Immature natural killer cell (primary cell): Measurements from ENCODE around the gene PTGES3. TPM values are rescaled to one million over a fixed set of nuclear protein-coding genes. Genes with fewer than 3 reads are reported as not detected.
"Not testable (repeated sequence)": the region's sequence is repeated elsewhere in the genome, so short reads cannot be mapped to it uniquely, and the experiment has no call there.

Source experiments
- DNase-seq, 3 donors: peaks; one replicate each; pipeline ENCODE4 v3.0.0; 2022; ENCODE audit warnings: mixed read lengths in 1 of 3
- H3K27ac Mint-ChIP-seq, 6 donors: one replicate each; pipeline ENCODE4 v1.8.0; 2020; ENCODE audit warnings: mixed read lengths in 6 of 6, mild to moderate bottlenecking in 5 of 6, inconsistent platforms in 4 of 6, moderate library complexity in 3 of 6
- H3K27me3 Mint-ChIP-seq, 3 donors: one replicate each; pipeline ENCODE4 v1.8.0; 2020 to 2021; ENCODE audit warnings: low read depth in 3 of 3, mild to moderate bottlenecking in 3 of 3, mixed read lengths in 3 of 3, moderate library complexity in 3 of 3, inconsistent platforms in 1 of 3
- H3K36me3 Mint-ChIP-seq, 3 donors: one replicate each; pipeline ENCODE4 v1.8.0; 2020; ENCODE audit warnings: mixed read lengths in 3 of 3, inconsistent platforms in 2 of 3, mild to moderate bottlenecking in 2 of 3
- H3K4me1 Mint-ChIP-seq, 2 donors: one replicate each; pipeline ENCODE4 v1.8.0; 2020; ENCODE audit warnings: inconsistent platforms in 2 of 2, mild to moderate bottlenecking in 2 of 2, mixed read lengths in 2 of 2, moderate library complexity in 1 of 2
- H3K4me3 Mint-ChIP-seq, 5 donors: one replicate each; pipeline ENCODE4 v1.8.0; 2020; ENCODE audit warnings: mild to moderate bottlenecking in 5 of 5, mixed read lengths in 5 of 5, inconsistent platforms in 3 of 5, moderate library complexity in 3 of 5
- H3K9me3 Mint-ChIP-seq, 6 donors: one replicate each; pipeline ENCODE4 v1.8.0; 2020; ENCODE audit warnings: mild to moderate bottlenecking in 6 of 6, mixed read lengths in 6 of 6, inconsistent platforms in 4 of 6, moderate library complexity in 3 of 6
- polyA plus RNA-seq, 3 donors: library from polyadenylated mRNA; unstranded; fragments of 300-500 nt; fragmentation: Illumina TruSeq; gene quantifications; one replicate each; pipeline ENCODE4 v1.2.3, GENCODE V29; 2021

The PTGES3 gene
- polyA plus RNA-seq = 100 to 1,000 TPM; 175 to 222 (median 180) TPM

- DNase-seq = peak; percentile 97 to 99 (median 98)
- H3K9me3 Mint-ChIP-seq = no peaks in the 10 kb centered on the region
- H3K27ac Mint-ChIP-seq = peak within 1 kb of the TSS; percentile 96 to 100 (median 99)
- H3K4me1 Mint-ChIP-seq = peaks cover 40 to 46% of the 10 kb centered on the region in 2 donors
- H3K4me3 Mint-ChIP-seq = peak within 1 kb of the TSS; percentile 98 to 100 (median 99)
- H3K36me3 Mint-ChIP-seq = peaks cover 3 to 4% (median 4%) of the 10 kb centered on the region in 3 donors
- H3K27me3 Mint-ChIP-seq = peaks cover 9 to 31% (median 29%) of the 10 kb centered on the region in 3 donors
Observed at GRCh38 chr12:56688129-56688845, at the start of gene PTGES3. PTGES3 (minus strand) TSS chr12:56688284; CDS start chr12:56687999, 285 bp downstream.

DNA sequence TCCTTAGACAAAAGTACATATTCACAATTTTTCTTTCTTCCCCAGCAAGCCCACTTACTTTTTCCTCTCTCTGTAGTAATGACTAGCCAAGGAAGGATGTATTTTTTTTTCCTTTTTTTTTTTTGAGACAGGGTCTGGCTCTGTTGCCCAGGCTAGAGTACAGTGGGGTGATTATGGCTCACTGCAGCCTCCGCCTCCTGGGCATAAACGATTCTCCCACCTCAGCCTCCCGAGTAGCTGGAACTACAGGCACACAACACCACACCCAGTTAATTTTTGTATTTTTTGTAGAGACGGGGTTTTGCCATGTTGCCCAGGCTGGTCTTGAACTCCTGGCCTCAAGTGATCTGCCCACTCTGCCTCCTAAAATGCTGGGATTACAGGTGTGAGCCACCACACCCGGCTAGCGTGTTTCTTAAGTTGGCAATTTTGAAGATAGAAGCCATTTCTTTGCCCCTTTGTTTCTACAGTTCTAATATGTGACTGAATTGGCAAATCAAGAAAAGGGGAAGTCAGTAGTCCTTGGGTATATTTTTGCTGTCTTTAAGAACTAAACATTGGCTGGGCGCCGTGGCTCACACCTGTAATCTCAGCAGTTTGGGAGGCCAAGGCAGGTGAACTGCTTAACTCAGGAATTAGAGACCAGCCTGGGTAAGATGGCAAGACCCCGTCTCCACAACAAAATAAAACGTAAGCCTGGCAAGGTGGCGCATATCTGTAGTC lies 40.2 kb upstream of the PTGES3 start:
- Mint-ChIP-seq H3K4me1 (peaks cover 30 to 31% of the 10 kb centered on the region in 2 donors), H3K9me3 (no peaks in the 10 kb centered on the region), H3K36me3 (peaks cover 0 to 14% (median 7%) of the 10 kb centered on the region in 3 donors), H3K27ac (peak overlapping the region in 1 of 6 donors; percentile 57), H3K27me3 (peaks cover 2 to 5% (median 4%) of the 10 kb centered on the region in 3 donors), H3K4me3 (no peak overlapping the region)
- no peak for DNase-seq

DNA sequence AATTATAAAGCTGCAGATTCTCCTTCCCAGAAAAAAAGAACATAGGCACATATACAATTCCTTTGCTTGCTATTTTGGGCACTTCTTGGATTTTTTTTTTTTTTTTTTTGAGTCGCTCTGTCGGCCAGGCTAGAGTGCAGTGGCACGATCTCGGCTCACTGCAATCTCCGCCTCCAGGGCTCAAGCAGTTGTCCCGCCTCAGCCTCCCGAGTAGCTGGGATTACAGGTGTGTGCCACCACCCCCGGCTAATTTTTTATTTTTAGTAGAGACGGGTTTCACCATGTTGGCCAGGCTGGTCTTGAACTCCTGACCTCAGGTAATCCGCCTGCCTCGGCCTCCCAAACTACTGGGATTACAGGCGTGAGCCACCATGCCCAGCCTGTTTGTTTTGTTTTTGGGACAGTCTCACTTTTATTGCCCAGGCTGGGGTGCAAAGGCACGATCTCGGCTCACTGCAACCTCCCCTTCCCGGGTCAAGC lies 38.2 kb upstream of the PTGES3 start:
- not testable (repeated sequence) for H3K27me3 Mint-ChIP-seq, H3K9me3 Mint-ChIP-seq, DNase-seq
- Mint-ChIP-seq H3K36me3 (peaks cover 0 to 14% (median 3%) of the 10 kb centered on the region in 3 donors), H3K27ac (peak overlapping the region; percentile 90 to 97 (median 96)), H3K4me3 (peak overlapping the region; percentile 96 to 98 (median 97)), H3K4me1 (peaks cover 50 to 52% of the 10 kb centered on the region in 2 donors)

GRCh38 chr12:56725723-56726102 lies 37.6 kb upstream of the PTGES3 start:
- Mint-ChIP-seq H3K27ac (peak overlapping the region; percentile 90 to 97 (median 96)), H3K27me3 (peaks cover 2 to 5% (median 4%) of the 10 kb centered on the region in 3 donors), H3K4me1 (peaks cover 56 to 57% of the 10 kb centered on the region in 2 donors), H3K4me3 (peak overlapping the region; percentile 96 to 98 (median 97)), H3K36me3 (peaks cover 0 to 8% (median 3%) of the 10 kb centered on the region in 3 donors), H3K9me3 (no peaks in the 10 kb centered on the region)
- no peak for DNase-seq

GRCh38 chr12:56724972-56725722 lies 37.1 kb upstream of the PTGES3 start, which contains the start of gene NACA:
NACA (minus strand) TSS chr12:56725299; CDS start chr12:56724521, 778 bp downstream.
- Mint-ChIP-seq H3K9me3 (no peaks in the 10 kb centered on the region), H3K27me3 (peaks cover 2 to 5% (median 4%) of the 10 kb centered on the region in 3 donors), H3K27ac (peak within 1 kb of the TSS; percentile 90 to 97 (median 96)), H3K4me3 (peak within 1 kb of the TSS; percentile 96 to 98 (median 97)), H3K4me1 (peaks cover 61 to 62% of the 10 kb centered on the region in 2 donors), H3K36me3 (peaks cover 2 to 8% (median 3%) of the 10 kb centered on the region in 3 donors)
- DNase-seq = peak; percentile 96 to 97 (median 97)

GRCh38 chr12:56724701-56724971 lies 36.6 kb upstream of the PTGES3 start:
- DNase-seq = no peak
- H3K27ac Mint-ChIP-seq = peak overlapping the region; percentile 90 to 97 (median 96)
- peaks cover 3 to 7% (median 5%) of the 10 kb centered on the region in 3 donors for H3K36me3 Mint-ChIP-seq
- peak overlapping the region; percentile 96 to 98 (median 97) for H3K4me3 Mint-ChIP-seq
- peaks cover 2 to 5% (median 4%) of the 10 kb centered on the region in 3 donors for H3K27me3 Mint-ChIP-seq
- peaks cover 66 to 68% of the 10 kb centered on the region in 2 donors for H3K4me1 Mint-ChIP-seq
- H3K9me3 Mint-ChIP-seq = no peaks in the 10 kb centered on the region

DNA sequence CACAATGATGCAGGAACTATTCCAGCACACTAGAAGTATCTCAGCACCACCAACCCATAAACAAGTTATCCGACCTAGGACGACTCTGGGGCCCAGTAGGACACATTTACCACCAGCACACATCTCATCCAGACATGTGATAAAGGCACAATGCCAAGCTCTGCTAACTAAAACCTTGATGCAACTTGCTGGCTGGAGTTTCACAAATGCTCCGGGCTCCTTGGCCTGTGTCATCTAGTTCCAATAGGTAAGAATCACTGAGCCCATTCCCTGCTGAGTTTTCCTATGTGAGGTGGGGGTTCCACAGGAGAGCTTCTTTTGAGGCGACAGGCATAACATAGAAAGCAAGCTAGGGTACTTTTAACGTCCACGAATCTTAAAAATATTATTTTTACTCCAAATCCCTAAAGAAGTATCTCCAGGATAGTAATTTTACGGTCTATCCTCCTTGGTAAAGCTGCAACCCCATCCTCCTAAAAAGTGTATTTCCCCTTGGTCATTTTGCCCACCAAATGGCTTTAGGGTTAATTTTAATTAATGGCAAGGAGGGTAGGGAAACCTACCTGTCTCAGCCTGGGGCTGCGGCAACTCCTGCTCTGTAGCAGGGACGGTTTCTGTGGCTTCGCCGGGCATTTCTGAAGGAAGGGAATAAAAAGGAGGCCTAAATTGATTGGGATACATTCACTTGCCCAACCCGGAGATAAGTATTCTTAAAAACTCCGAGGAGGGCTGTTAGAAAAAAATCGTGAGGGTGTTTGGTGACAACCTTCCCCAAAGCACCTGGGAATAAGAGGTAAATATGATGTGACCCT lies 36.0 kb upstream of the PTGES3 start:
- peaks cover 72 to 73% of the 10 kb centered on the region in 2 donors for H3K4me1 Mint-ChIP-seq

DNA sequence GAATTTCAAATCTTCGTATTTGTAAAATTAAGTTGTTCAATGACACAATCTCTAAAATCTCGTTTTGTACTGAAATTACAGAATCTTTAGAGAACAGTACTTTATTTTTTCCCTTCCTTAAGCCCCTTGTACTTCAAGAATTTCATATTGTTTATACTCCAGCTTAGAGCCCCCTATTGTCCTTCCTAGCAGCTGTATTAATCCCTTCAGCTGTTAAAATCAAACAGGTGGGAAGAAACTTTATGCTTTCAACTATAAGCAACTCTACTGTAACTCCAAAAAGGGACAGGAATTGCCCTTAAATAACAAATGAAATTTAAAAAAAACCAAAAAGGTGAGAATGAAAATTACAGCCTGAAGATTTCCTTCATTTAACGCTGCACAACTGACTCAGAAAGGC lies 35.3 kb upstream of the PTGES3 start:
- Mint-ChIP-seq H3K27ac (peak overlapping the region; percentile 90 to 97 (median 96)), H3K4me3 (peak overlapping the region; percentile 96 to 98 (median 97)), H3K27me3 (peaks cover 4 to 5% (median 4%) of the 10 kb centered on the region in 3 donors), H3K36me3 (peaks cover 2 to 7% (median 3%) of the 10 kb centered on the region in 3 donors), H3K9me3 (no peaks in the 10 kb centered on the region), H3K4me1 (peaks cover 78 to 79% of the 10 kb centered on the region in 2 donors)
- DNase-seq = no peak

More for the DNA sequence above, 36.0 kb upstream of the PTGES3 start:
- Mint-ChIP-seq H3K9me3 (no peaks in the 10 kb centered on the region), H3K27ac (peak overlapping the region; percentile 90 to 97 (median 96)), H3K4me3 (peak overlapping the region; percentile 96 to 98 (median 97)), H3K36me3 (peaks cover 2 to 7% (median 3%) of the 10 kb centered on the region in 3 donors), H3K27me3 (peaks cover 2 to 5% (median 4%) of the 10 kb centered on the region in 3 donors)
- no peak for DNase-seq

- H3K27ac Mint-ChIP-seq = peak overlapping the region; percentile 22 to 96 (median 70)
- peaks cover 4 to 5% (median 4%) of the 10 kb centered on the region in 3 donors for H3K27me3 Mint-ChIP-seq
- no peaks in the 10 kb centered on the region for H3K9me3 Mint-ChIP-seq
- H3K4me3 Mint-ChIP-seq = peak overlapping the region; percentile 47 to 98 (median 97)
- peaks cover 2 to 7% (median 2%) of the 10 kb centered on the region in 3 donors for H3K36me3 Mint-ChIP-seq
- DNase-seq = no peak
- H3K4me1 Mint-ChIP-seq = peaks cover 78 to 79% of the 10 kb centered on the region in 2 donors
Observed at GRCh38 chr12:56722832-56723231, 34.7 kb upstream of the PTGES3 start.

- Mint-ChIP-seq H3K4me3 (peak overlapping the region; percentile 19 to 96 (median 47)), H3K4me1 (peaks cover 83% of the 10 kb centered on the region in 2 donors), H3K27ac (peak overlapping the region; percentile 22 to 96 (median 74)), H3K9me3 (no peaks in the 10 kb centered on the region), H3K27me3 (peaks cover 4 to 5% (median 4%) of the 10 kb centered on the region in 3 donors), H3K36me3 (peaks cover 0 to 7% (median 2%) of the 10 kb centered on the region in 3 donors)
- no peak for DNase-seq
Observed at GRCh38 chr12:56721721-56722120, 33.6 kb upstream of the PTGES3 start.

GRCh38 chr12:56721216-56721615 lies 33.1 kb upstream of the PTGES3 start:
- Mint-ChIP-seq H3K4me1 (peaks cover 86 to 87% of the 10 kb centered on the region in 2 donors), H3K4me3 (peak overlapping the region; percentile 0 to 57 (median 11)), H3K9me3 (no peaks in the 10 kb centered on the region), H3K27me3 (peaks cover 4 to 5% (median 4%) of the 10 kb centered on the region in 3 donors), H3K36me3 (peaks cover 0 to 7% (median 3%) of the 10 kb centered on the region in 3 donors), H3K27ac (peak overlapping the region; percentile 3 to 96 (median 74))
- no peak for DNase-seq

GRCh38 chr12:56720731-56721151 lies 32.7 kb upstream of the PTGES3 start:
- peak overlapping the region; percentile 0 to 48 (median 16) for H3K4me3 Mint-ChIP-seq
- H3K36me3 Mint-ChIP-seq = peaks cover 0 to 8% (median 7%) of the 10 kb centered on the region in 3 donors
- H3K9me3 Mint-ChIP-seq = no peaks in the 10 kb centered on the region
- peaks cover 87 to 88% of the 10 kb centered on the region in 2 donors for H3K4me1 Mint-ChIP-seq
- DNase-seq = no peak
- peaks cover 4 to 5% (median 4%) of the 10 kb centered on the region in 3 donors for H3K27me3 Mint-ChIP-seq
- H3K27ac Mint-ChIP-seq = peak overlapping the region; percentile 62 to 96 (median 74)
